Neural cell (in vitro differentiated cells): ENCODE results near the gene TPD52L1. TPM values are rescaled to one million over a fixed set of nuclear protein-coding genes. Genes with fewer than 3 reads are reported as not detected.

ENCODE experiments used
- H2AFZ ChIP-seq: fragments of 200-600, 300-800 bp; sonication (generic), shearing (Covaris generic); 2 replicates; pipeline ENCODE4 v1.6.0; 2014; ENCODE audit warnings: low read depth, mild to moderate bottlenecking, antibody characterized with exemption, low read length, moderate library complexity
- H3F3A ChIP-seq: fragments of 200-600 bp; shearing (Covaris generic); 2 replicates; pipeline ENCODE4 v1.6.1; 2016; ENCODE audit warnings: mild to moderate bottlenecking, moderate library complexity, mixed read lengths, antibody characterized with exemption, low read length; ENCODE audit not compliant: insufficient read depth, poor library complexity, severe bottlenecking
- H3K27ac ChIP-seq: fragments of 200-600, 300-800 bp; sonication (generic), shearing (Covaris generic); 2 replicates; pipeline ENCODE4 v1.5.1; 2014; ENCODE audit warnings: mild to moderate bottlenecking, low read length, moderate library complexity
- H3K27me3 ChIP-seq: fragments of 300-800, 200-600 bp; sonication (generic), shearing (Covaris generic); 2 replicates; pipeline ENCODE4 v1.6.0; 2014; ENCODE audit warnings: mild to moderate bottlenecking, low read depth, low read length, moderate library complexity; ENCODE audit not compliant: insufficient read depth
- H3K36me3 ChIP-seq: fragments of 300-800, 200-600 bp; sonication (generic), shearing (Covaris generic); 2 replicates; pipeline ENCODE4 v1.5.1; 2014; ENCODE audit warnings: mild to moderate bottlenecking, antibody characterized with exemption, low read length, moderate library complexity; ENCODE audit not compliant: insufficient read depth
- H3K4me2 ChIP-seq: fragments of 300-800, 200-600 bp; sonication (generic), shearing (Covaris generic); 2 replicates; pipeline ENCODE4 v1.6.0; 2014; ENCODE audit warnings: mild to moderate bottlenecking, low read length
- H3K4me3 ChIP-seq: fragments of 300-800, 200-600 bp; sonication (generic), shearing (Covaris generic); 2 replicates; pipeline ENCODE4 v1.5.1; 2014; ENCODE audit warnings: mild to moderate bottlenecking, low read length, moderate library complexity
- H3K79me2 ChIP-seq: fragments of 200-600 bp; shearing (Covaris generic); replicated peaks from 2 replicates; pipeline ENCODE4 v1.6.0; 2014; ENCODE audit warnings: mild to moderate bottlenecking, low read length, moderate library complexity; ENCODE audit not compliant: insufficient read depth
- H3K9ac ChIP-seq: fragments of 300-800, 200-600 bp; sonication (generic), shearing (Covaris generic); 2 replicates; pipeline ENCODE4 v1.6.1; 2016; ENCODE audit warnings: mild to moderate bottlenecking, low read length, mixed read lengths
- H3K9me2 ChIP-seq: fragments of 200-600 bp; shearing (Covaris generic); 2 replicates; pipeline ENCODE4 v1.6.1; 2016; ENCODE audit warnings: mild to moderate bottlenecking, low read length, mixed read lengths; ENCODE audit not compliant: insufficient read depth
- H3K9me3 ChIP-seq: fragments of 200-600, 300-800 bp; sonication (generic), shearing (Covaris generic); 2 replicates; pipeline ENCODE4 v1.6.1; 2016; ENCODE audit warnings: mild to moderate bottlenecking, mixed run types, low read length, moderate library complexity, mixed read lengths
- H4K20me1 ChIP-seq: fragments of 200-600 bp; shearing (Covaris generic); 2 replicates; pipeline ENCODE4 v1.6.1; 2016; ENCODE audit warnings: mild to moderate bottlenecking, mixed run types; ENCODE audit not compliant: insufficient read depth
- EP300 ChIP-seq: fragments of 450-650 bp; conservative IDR thresholded peaks from 2 replicates; pipeline ENCODE4 v1.6.1; 2014; ENCODE audit warnings: antibody characterized with exemption, mild to moderate bottlenecking, moderate library complexity; ENCODE audit not compliant: poor library complexity, severe bottlenecking
- EZH2 ChIP-seq: fragments of 200-600, 300-800 bp; shearing (Covaris generic), sonication (generic); IDR thresholded peaks from 2 replicates; pipeline ENCODE4 v1.6.1; 2014; ENCODE audit warnings: antibody characterized with exemption, low read length, borderline replicate concordance, mild to moderate bottlenecking; ENCODE audit not compliant: insufficient read depth, poor library complexity, severe bottlenecking
- MXI1 ChIP-seq: fragments of 450-650 bp; conservative IDR thresholded peaks from 2 replicates; pipeline ENCODE4 v1.6.1; 2014; ENCODE audit warnings: antibody characterized with exemption, mild to moderate bottlenecking; ENCODE audit not compliant: poor library complexity, severe bottlenecking
- POLR2AphosphoS5 ChIP-seq: IDR thresholded peaks from 2 replicates; pipeline ENCODE4 v1.6.1; 2012
- RAD21 ChIP-seq: fragments of 450-650 bp; conservative IDR thresholded peaks from 2 replicates; pipeline ENCODE4 v1.6.1; 2014; ENCODE audit warnings: antibody characterized with exemption, mild to moderate bottlenecking, moderate library complexity
- SMC3 ChIP-seq: fragments of 450-650 bp; conservative IDR thresholded peaks from 2 replicates; pipeline ENCODE4 v1.6.1; 2014; ENCODE audit warnings: antibody characterized with exemption, mild to moderate bottlenecking, moderate library complexity; ENCODE audit not compliant: poor library complexity
- TAF1 ChIP-seq: IDR thresholded peaks from 2 replicates; pipeline ENCODE4 v1.6.1; 2012; ENCODE audit warnings: low read depth
- polyA plus RNA-seq: library from polyadenylated mRNA; depleted of rRNA; stranded (reverse); fragments of >200 nt; gene quantifications from 2 replicates; pipeline ENCODE4 v1.2.3, GENCODE V29; 2014
- TF ChIP-seq, protein P1 (sequence below): IDR thresholded peaks from 2 replicates; pipeline ENCODE4 v1.6.1; 2012; ENCODE audit warnings: borderline replicate concordance
- TF ChIP-seq, protein P2 (sequence below): fragments of 450-650 bp; IDR thresholded peaks from 2 replicates; pipeline ENCODE4 v1.5.1; 2014; ENCODE audit warnings: antibody characterized with exemption, mild to moderate bottlenecking, moderate library complexity; ENCODE audit not compliant: poor library complexity, severe bottlenecking

Gene TPD52L1
- polyA plus RNA-seq, 1 donor from 2014 or later: 8.9 TPM

DNA sequence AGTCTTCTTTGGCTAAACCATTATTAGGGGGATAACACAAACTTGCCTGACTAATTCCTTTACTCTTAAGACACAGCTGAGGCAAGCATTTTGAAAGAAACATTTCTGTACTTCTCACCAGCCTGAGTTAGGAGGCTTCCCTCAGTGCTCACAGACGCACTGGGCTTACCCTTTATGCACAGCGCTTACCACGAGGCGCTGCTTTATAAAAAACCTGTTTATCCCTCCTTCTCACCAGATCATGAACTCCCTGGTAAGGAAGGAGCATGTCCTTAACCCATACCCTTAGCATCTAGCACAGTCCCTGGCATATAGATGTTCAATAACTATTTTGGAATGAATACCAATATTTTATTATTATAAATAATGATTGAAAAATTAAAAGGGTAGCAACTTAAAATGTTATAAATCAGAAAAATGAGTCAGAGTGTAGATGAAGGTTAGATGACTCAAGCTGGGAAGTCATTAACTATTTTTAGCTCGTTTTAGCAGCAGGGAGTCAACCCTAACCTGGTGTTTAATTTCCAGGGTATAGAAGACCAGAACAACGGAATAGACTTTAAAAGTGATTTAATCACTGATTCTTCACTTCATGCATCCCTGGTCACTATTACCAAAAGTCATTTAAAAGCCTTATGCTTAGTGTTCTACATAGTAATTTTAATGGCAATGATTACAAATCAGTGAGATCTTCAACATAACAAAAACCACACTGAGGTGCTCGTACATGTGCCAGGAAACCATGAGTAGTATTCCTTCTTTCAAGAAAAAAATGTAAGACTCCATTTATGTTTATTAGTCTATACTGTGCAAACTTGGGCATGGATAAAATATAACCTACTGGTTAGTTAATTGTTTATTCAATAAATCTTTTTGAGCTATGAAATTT is 4.1 kb upstream of the TPD52L1 start:
- no peaks in the 10 kb centered on the region for H4K20me1 ChIP-seq
- peaks cover 23% of the 10 kb centered on the region for H3K27me3 ChIP-seq
- no peak overlapping the region for H3K4me2 ChIP-seq
- no peaks in the 10 kb centered on the region for H3K36me3 ChIP-seq
- H3K27ac ChIP-seq: no peak overlapping the region
- TF ChIP-seq, protein P1, sequence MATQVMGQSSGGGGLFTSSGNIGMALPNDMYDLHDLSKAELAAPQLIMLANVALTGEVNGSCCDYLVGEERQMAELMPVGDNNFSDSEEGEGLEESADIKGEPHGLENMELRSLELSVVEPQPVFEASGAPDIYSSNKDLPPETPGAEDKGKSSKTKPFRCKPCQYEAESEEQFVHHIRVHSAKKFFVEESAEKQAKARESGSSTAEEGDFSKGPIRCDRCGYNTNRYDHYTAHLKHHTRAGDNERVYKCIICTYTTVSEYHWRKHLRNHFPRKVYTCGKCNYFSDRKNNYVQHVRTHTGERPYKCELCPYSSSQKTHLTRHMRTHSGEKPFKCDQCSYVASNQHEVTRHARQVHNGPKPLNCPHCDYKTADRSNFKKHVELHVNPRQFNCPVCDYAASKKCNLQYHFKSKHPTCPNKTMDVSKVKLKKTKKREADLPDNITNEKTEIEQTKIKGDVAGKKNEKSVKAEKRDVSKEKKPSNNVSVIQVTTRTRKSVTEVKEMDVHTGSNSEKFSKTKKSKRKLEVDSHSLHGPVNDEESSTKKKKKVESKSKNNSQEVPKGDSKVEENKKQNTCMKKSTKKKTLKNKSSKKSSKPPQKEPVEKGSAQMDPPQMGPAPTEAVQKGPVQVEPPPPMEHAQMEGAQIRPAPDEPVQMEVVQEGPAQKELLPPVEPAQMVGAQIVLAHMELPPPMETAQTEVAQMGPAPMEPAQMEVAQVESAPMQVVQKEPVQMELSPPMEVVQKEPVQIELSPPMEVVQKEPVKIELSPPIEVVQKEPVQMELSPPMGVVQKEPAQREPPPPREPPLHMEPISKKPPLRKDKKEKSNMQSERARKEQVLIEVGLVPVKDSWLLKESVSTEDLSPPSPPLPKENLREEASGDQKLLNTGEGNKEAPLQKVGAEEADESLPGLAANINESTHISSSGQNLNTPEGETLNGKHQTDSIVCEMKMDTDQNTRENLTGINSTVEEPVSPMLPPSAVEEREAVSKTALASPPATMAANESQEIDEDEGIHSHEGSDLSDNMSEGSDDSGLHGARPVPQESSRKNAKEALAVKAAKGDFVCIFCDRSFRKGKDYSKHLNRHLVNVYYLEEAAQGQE: no peak
- TF ChIP-seq MXI1 (no peak), TAF1 (no peak), SMC3 (no peak), RAD21 (no peak), EP300 (no peak)
- TF ChIP-seq, protein P2, sequence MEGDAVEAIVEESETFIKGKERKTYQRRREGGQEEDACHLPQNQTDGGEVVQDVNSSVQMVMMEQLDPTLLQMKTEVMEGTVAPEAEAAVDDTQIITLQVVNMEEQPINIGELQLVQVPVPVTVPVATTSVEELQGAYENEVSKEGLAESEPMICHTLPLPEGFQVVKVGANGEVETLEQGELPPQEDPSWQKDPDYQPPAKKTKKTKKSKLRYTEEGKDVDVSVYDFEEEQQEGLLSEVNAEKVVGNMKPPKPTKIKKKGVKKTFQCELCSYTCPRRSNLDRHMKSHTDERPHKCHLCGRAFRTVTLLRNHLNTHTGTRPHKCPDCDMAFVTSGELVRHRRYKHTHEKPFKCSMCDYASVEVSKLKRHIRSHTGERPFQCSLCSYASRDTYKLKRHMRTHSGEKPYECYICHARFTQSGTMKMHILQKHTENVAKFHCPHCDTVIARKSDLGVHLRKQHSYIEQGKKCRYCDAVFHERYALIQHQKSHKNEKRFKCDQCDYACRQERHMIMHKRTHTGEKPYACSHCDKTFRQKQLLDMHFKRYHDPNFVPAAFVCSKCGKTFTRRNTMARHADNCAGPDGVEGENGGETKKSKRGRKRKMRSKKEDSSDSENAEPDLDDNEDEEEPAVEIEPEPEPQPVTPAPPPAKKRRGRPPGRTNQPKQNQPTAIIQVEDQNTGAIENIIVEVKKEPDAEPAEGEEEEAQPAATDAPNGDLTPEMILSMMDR: no peak
- no peaks in the 10 kb centered on the region for H3K9me3 ChIP-seq
- H3K9me2 ChIP-seq: no peaks in the 10 kb centered on the region
- H3K4me3 ChIP-seq: no peak overlapping the region
- no peaks in the 10 kb centered on the region for H3K79me2 ChIP-seq
- H3F3A ChIP-seq: no peaks in the 10 kb centered on the region
- no peak overlapping the region for H2AFZ ChIP-seq
- H3K9ac ChIP-seq: no peak overlapping the region

DNA sequence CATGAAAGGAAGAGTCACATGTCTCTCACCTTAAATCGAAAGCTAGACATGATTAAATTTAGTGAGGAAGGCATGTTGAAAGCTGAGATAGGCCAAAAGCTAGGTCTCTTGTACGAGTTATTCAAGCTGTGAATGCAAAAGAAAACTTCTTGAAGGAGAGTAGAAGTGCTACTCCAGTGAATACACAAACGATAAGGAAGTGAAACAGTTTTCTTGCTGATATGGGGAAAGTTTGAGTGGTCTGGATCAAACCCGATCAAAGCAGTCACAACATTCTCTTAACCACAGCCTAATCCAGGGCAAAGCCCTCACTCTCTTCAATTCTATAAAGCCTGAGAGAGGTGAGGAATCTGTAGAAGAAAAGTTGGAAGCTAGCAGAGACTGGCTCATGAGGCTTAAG is 1.9 kb upstream of the TPD52L1 start:
- H2AFZ ChIP-seq: no peak overlapping the region
- no peaks in the 10 kb centered on the region for H3F3A ChIP-seq
- no peak overlapping the region for H3K27ac ChIP-seq
- H3K9me2 ChIP-seq: no peaks in the 10 kb centered on the region
- peaks cover 38% of the 10 kb centered on the region for H3K27me3 ChIP-seq
- H3K79me2 ChIP-seq: no peaks in the 10 kb centered on the region
- no peak overlapping the region for H3K4me2 ChIP-seq
- no peaks in the 10 kb centered on the region for H3K9me3 ChIP-seq
- no peaks in the 10 kb centered on the region for H4K20me1 ChIP-seq
- no peak overlapping the region for H3K9ac ChIP-seq
- no peak overlapping the region for H3K4me3 ChIP-seq
- H3K36me3 ChIP-seq: no peaks in the 10 kb centered on the region
- no peak for TF ChIP-seq RAD21
- TF ChIP-seq, protein P1: no peak
- TF ChIP-seq, protein P2: no peak
- TF ChIP-seq POLR2AphosphoS5: no peak
- no peak for TF ChIP-seq SMC3
- TF ChIP-seq EZH2: no peak
- no peak for TF ChIP-seq TAF1
